GM12878 (cell line): ENCODE results near the gene TAF10. TPM values are rescaled to one million over a fixed set of nuclear protein-coding genes. Genes with fewer than 3 reads are reported as not detected.

Source experiments
- ATAC-seq: fragments of 200-7000 bp; cut with Tn5 transposase; 3 replicates; pipeline ENCODE4 v1.9.1; 2020; ENCODE audit warnings: mild to moderate bottlenecking, moderate library complexity
- BruUV-seq: library from RNA; stranded (reverse); fragments of 400-500 nt; replicated peaks from 2 replicates; lab custom pipeline; 2021; lab: Mats Ljungman, UMichigan
- CTCF ChIA-PET: fragments of 300-600 bp; sonication (Branson Sonifier 250); formaldehyde crosslinking; extraction: SDS; loops from one replicate; lab custom pipeline; 2021; ENCODE audit warnings: inconsistent platforms; lab: Yijun Ruan, JAX
- POLR2A ChIA-PET: fragments of 350-600 bp; formaldehyde crosslinking; extraction: SDS; loops from one replicate; lab custom pipeline; 2021; ENCODE audit warnings: inconsistent platforms; lab: Charles Lee
- RAD21 ChIA-PET: fragments of 300-600 bp; sonication (Branson Sonifier 250); formaldehyde crosslinking; loops from one replicate; lab custom pipeline; 2023; ENCODE audit warnings: antibody characterized with exemption; ENCODE audit not compliant: unreplicated experiment; lab: Charles Lee
- SMC1A ChIA-PET: fragments of 300-600 bp; sonication (Branson Sonifier 250); formaldehyde crosslinking; loops from one replicate; lab custom pipeline; 2023; ENCODE audit not compliant: unreplicated experiment, uncharacterized antibody; lab: Charles Lee
- DNase-seq: peaks from one replicate; pipeline ENCODE4 v3.0.0-alpha.2; 2011; ENCODE audit warnings: low read depth, low spot score
- FAIRE-seq: peaks from 3 replicates; lab custom pipeline; 2011; peaks lifted over from hg19 to GRCh38; lab: Jason Lieb, UNC
- H2AFZ ChIP-seq: 2 replicates; pipeline ENCODE4 v1.6.0; 2011; ENCODE audit warnings: low read depth, low read length, control low read depth; ENCODE audit not compliant: control insufficient read depth
- H3K27ac ChIP-seq: 2 replicates; pipeline ENCODE4 v1.5.1; 2011; ENCODE audit warnings: control low read depth; ENCODE audit not compliant: control insufficient read depth, insufficient read depth
- H3K27me3 ChIP-seq, 2 experiments: replicated peaks in 1 of 2; 2 replicates each; pipeline versions ENCODE4 v1.6.0 to v1.6.1; 2011; ENCODE audit warnings: low read length in 1 of 2; ENCODE audit not compliant: control insufficient read depth in 2 of 2, insufficient read depth in 2 of 2
- H3K36me3 ChIP-seq, 2 experiments: 2 replicates each; pipeline ENCODE4 v1.5.1; 2011; ENCODE audit warnings: low read length in 1 of 2; ENCODE audit not compliant: control insufficient read depth in 2 of 2, insufficient read depth in 2 of 2
- H3K4me1 ChIP-seq: 2 replicates; pipeline ENCODE4 v1.6.1; 2011; ENCODE audit warnings: mild to moderate bottlenecking, low read length, moderate library complexity, mixed read lengths; ENCODE audit not compliant: control insufficient read depth, insufficient read depth
- H3K4me2 ChIP-seq: 2 replicates; pipeline ENCODE4 v1.6.0; 2011; ENCODE audit warnings: control low read depth; ENCODE audit not compliant: control insufficient read depth, insufficient read depth
- H3K4me3 ChIP-seq: fragments of 200-600 bp; sonication (generic); 2 replicates; pipeline ENCODE4 v1.5.1; 2016
- H3K79me2 ChIP-seq: 2 replicates; pipeline ENCODE4 v1.6.0; 2011; ENCODE audit warnings: low read length; ENCODE audit not compliant: control insufficient read depth, insufficient read depth
- H3K9ac ChIP-seq: 2 replicates; pipeline ENCODE4 v1.8.0; 2011; ENCODE audit warnings: low read length, control low read depth, mixed read lengths; ENCODE audit not compliant: control insufficient read depth, insufficient read depth
- H3K9me3 ChIP-seq: replicated peaks from 3 replicates; pipeline ENCODE4 v1.5.1; 2011; ENCODE audit warnings: mild to moderate bottlenecking, low read length; ENCODE audit not compliant: control insufficient read depth, insufficient read depth
- H4K20me1 ChIP-seq: 2 replicates; pipeline ENCODE4 v1.6.0; 2011; ENCODE audit not compliant: control insufficient read depth, insufficient read depth
- BRCA1 ChIP-seq: IDR thresholded peaks from 2 replicates; pipeline ENCODE4 v1.6.1; 2011; ENCODE audit warnings: low read depth, low read length, improper control_type of control experiment
- CBFB ChIP-seq: IDR thresholded peaks from 2 replicates; pipeline ENCODE4 v1.6.1; 2016; ENCODE audit warnings: antibody characterized with exemption, low read depth
- CEBPB ChIP-seq, 2 experiments: fragments of 150-350 bp in 1 of 2; IDR thresholded peaks; 2 replicates each; pipeline ENCODE4 v1.6.1; 2012 to 2014; ENCODE audit warnings: low read depth in 2 of 2, low read length in 2 of 2, borderline replicate concordance in 1 of 2, inconsistent platforms in 1 of 2
- FOXM1 ChIP-seq: IDR thresholded peaks from 2 replicates; pipeline ENCODE4 v1.6.1; 2012; ENCODE audit warnings: low read depth, mild to moderate bottlenecking, inconsistent platforms, low read length, moderate library complexity
- HCFC1 ChIP-seq: fragments of 150-350 bp; IDR thresholded peaks from 2 replicates; pipeline ENCODE4 v1.6.1; 2014; ENCODE audit warnings: low read length
- HDAC2 ChIP-seq: fragments of 200-600 bp; sonication (generic); IDR thresholded peaks from 2 replicates; pipeline ENCODE4 v1.6.1; 2017
- IKZF2 ChIP-seq, 2 experiments: fragments of 450-650 bp; IDR thresholded peaks; 2 replicates each; pipeline ENCODE4 v1.6.1; 2017; ENCODE audit warnings: mild to moderate bottlenecking in 2 of 2, moderate library complexity in 2 of 2
- MAX ChIP-seq: IDR thresholded peaks from 2 replicates; pipeline ENCODE4 v1.6.1; 2012; ENCODE audit warnings: low read depth, low read length, improper control_type of control experiment
- NBN ChIP-seq: fragments of 450-650 bp; IDR thresholded peaks from 2 replicates; pipeline ENCODE4 v1.6.1; 2016
- POLR2AphosphoS5 ChIP-seq: IDR thresholded peaks from 2 replicates; pipeline ENCODE4 v1.6.1; 2011; ENCODE audit warnings: mild to moderate bottlenecking, low read length, inconsistent platforms
- SIX5 ChIP-seq: IDR thresholded peaks from 2 replicates; pipeline ENCODE4 v1.6.1; 2011; ENCODE audit warnings: mild to moderate bottlenecking, low read depth, low read length, moderate library complexity; ENCODE audit not compliant: severe bottlenecking
- SMC3 ChIP-seq: IDR thresholded peaks from 2 replicates; pipeline ENCODE4 v1.6.1; 2011; ENCODE audit warnings: low read length, improper control_type of control experiment, borderline replicate concordance
- SPI1 ChIP-seq: IDR thresholded peaks from 2 replicates; pipeline ENCODE4 v1.6.1; 2011; ENCODE audit warnings: low read depth, mild to moderate bottlenecking, low read length, moderate library complexity, borderline replicate concordance; ENCODE audit not compliant: insufficient read depth
- STAT3 ChIP-seq: IDR thresholded peaks from 2 replicates; pipeline ENCODE4 v1.6.1; 2011; ENCODE audit warnings: low read depth, low read length, improper control_type of control experiment
- WRNIP1 ChIP-seq: IDR thresholded peaks from 2 replicates; pipeline ENCODE4 v1.6.1; 2011; ENCODE audit warnings: low read depth, low read length, improper control_type of control experiment, borderline replicate concordance
- ZNF217 ChIP-seq: fragments of 450-650 bp; IDR thresholded peaks from 2 replicates; pipeline ENCODE4 v1.6.1; 2017; ENCODE audit warnings: antibody characterized with exemption, mild to moderate bottlenecking
- ZZZ3 ChIP-seq: IDR thresholded peaks from 2 replicates; pipeline ENCODE4 v1.6.1; 2011; ENCODE audit warnings: low read depth; ENCODE audit not compliant: control insufficient read depth, insufficient read length
- WGBS: methylation state at CpG from one replicate; pipeline ENCODE4 v1.1.6; 2016; ENCODE audit warnings: low lambda C conversion rate; ENCODE audit not compliant: insufficient replicate concordance, insufficient coverage; ENCODE audit errors: missing lambda C conversion rate; 5-methylcytosine and 5-hydroxymethylcytosine counted together
- in situ Hi-C: fragments of 300-500 bp; cut with MboI; formaldehyde crosslinking; loops from 9 replicates; pipeline ENCODE4 v1.14.3; 2018; ENCODE audit warnings: mixed read lengths
- intact Hi-C: fragments of 100-400 bp; cut with micrococcal nuclease; formaldehyde crosslinking; loops from one replicate; pipeline ENCODE4 v1.14.2; 2022; ENCODE audit not compliant: unreplicated experiment
- polyA plus RNA-seq, 11 experiments: library from polyadenylated mRNA; depleted of rRNA in 4 of 11; unstranded in 6 of 11; stranded (reverse) in 5 of 11; fragments of >200 nt; fragmentation: Nextera tagmentation in 4 of 11; fragmentation: Illumina TruSeq in 1 of 11; extraction: Ambion mirVana in 4 of 11; extraction: Trizol in 1 of 11; gene quantifications; 1 replicate in 1 of 11; 2 replicates in 10 of 11; pipeline versions ENCODE4 v1.2.1 to v1.2.3, GENCODE V29; 2011 to 2016; ENCODE audit warnings: inconsistent platforms in 2 of 11, missing spikeins in 2 of 11, low read depth in 1 of 11
- total RNA-seq, 4 experiments: library from RNA; depleted of rRNA in 3 of 4; stranded (reverse); fragments of >200 nt in 3 of 4; fragmentation: Illumina TruSeq in 1 of 4; extraction: Trizol in 1 of 4; gene quantifications; 2 replicates each; pipeline versions ENCODE4 v1.2.1 to v1.2.3, GENCODE V29; 2013 to 2021

The TAF10 gene
- total and polyA plus RNA-seq, 10 of the 15 experiments (the other 5 are each of a cell fraction or from before 2014, with no cell fraction given), result 26.7 to 251 (median 149) TPM

DNA sequence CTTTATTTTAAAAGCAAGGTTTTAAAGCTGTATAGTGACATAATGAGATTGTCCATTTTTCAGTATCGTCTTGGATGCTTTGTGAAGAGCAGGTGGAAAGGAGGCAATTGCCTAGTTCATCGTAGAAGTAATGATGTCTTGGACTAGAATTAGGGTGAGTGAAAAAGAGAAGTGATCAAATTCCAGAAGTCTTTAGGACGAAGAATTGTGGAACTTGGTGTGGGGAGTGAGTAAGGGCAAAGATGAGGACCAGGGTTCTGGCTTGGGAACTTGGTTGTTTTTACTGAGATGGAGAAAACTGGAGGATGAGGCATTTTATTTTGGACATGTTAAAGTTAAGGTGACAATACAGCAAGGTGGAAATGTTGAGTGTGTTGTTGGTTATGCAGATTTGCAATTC, 7.2 kb downstream of the TAF10 start:
- peak overlapping the region; percentile 78 for H3K4me2 ChIP-seq
- intact Hi-C loops (loop anchor here (1.0 to 10.0 kb wide), 2 partner anchors 79 to 220 kb away; partner anchors contain the start of gene MRPL17), in situ Hi-C loops (loop anchor here (5.0 kb wide), 1 partner anchor 122 kb away; the partner anchor contains the start of genes ARFIP2 and TIMM10B)
- no peak for TF ChIP-seq WRNIP1
- no peak for TF ChIP-seq FOXM1
- no peak for TF ChIP-seq STAT3
- peak; percentile 28; the same call in 1 of the 2 replicates for TF ChIP-seq SPI1
- SMC1A ChIA-PET, result interaction anchor here (0.9 to 6.2 kb wide), 17 partner anchors 8 to 226 kb away, joined by 3 to 57 read pairs (median 4); partner anchors contain the start of genes MRPL17, TAF10 and TPP1
- DNase-seq, result no peak
- H3K79me2 ChIP-seq, result peaks cover 79% of the 10 kb centered on the region
- no peaks in the 10 kb centered on the region for H3K27me3 ChIP-seq
- no peak overlapping the region for H2AFZ ChIP-seq
- H4K20me1 ChIP-seq, result no peaks in the 10 kb centered on the region
- peak overlapping the region; percentile 85 for H3K27ac ChIP-seq
- peaks cover 25% of the 10 kb centered on the region for H3K4me1 ChIP-seq
- POLR2A ChIA-PET, result interaction anchor here (0.5 to 2.3 kb wide), 10 partner anchors 8 to 215 kb away, joined by 3 to 29 read pairs (median 4); partner anchors contain the start of genes ARFIP2, MRPL17, SMPD1 and TAF10
- no peaks in the 10 kb centered on the region for H3K9me3 ChIP-seq
- WGBS, result 0% methylated on average over 3 of the region's 3 CpGs
- H3K4me3 ChIP-seq, result peak overlapping the region; percentile 96
- H3K36me3 ChIP-seq, result peaks cover 21 to 28% of the 10 kb centered on the region in 2 experiments
- RAD21 ChIA-PET, result interaction anchor here (0.8 to 4.8 kb wide), 12 partner anchors 8 to 226 kb away, joined by 3 to 60 read pairs (median 6); partner anchors contain the start of genes MRPL17, TAF10 and TPP1
- ATAC-seq, result no peak
- no TSS peak for BruUV-seq
- FAIRE-seq, result no peak
- CTCF ChIA-PET, result interaction anchor here (0.8 to 2.3 kb wide), 19 partner anchors 8 to 226 kb away, joined by 3 to 48 read pairs (median 5); partner anchors contain the start of genes MRPL17 and TPP1
- peak overlapping the region; percentile 91 for H3K9ac ChIP-seq

GRCh38 chr11:6604081-6604626, 7.9 kb downstream of the TAF10 start:
- peak overlapping the region; percentile 85 for H3K27ac ChIP-seq
- BruUV-seq, result no TSS peak
- ChIA-PET SMC1A (interaction anchor here (0.6 to 6.2 kb wide), 19 partner anchors 8 to 225 kb away, joined by 3 to 57 read pairs (median 4); partner anchors contain the start of genes MRPL17, TAF10 and TPP1), RAD21 (interaction anchor here (0.6 to 4.8 kb wide), 13 partner anchors 8 to 322 kb away, joined by 3 to 60 read pairs (median 4); partner anchors contain the start of genes MRPL17, TAF10, TPP1 and ZNF215), POLR2A (interaction anchor here (0.9 to 2.3 kb wide), 9 partner anchors 8 to 214 kb away, joined by 3 to 29 read pairs (median 5); partner anchors contain the start of genes ARFIP2, MRPL17, SMPD1 and TAF10), CTCF (interaction anchor here (0.6 to 2.3 kb wide), 23 partner anchors 9 to 225 kb away, joined by 3 to 48 read pairs (median 5); partner anchors contain the start of genes MRPL17 and TPP1)
- no peaks in the 10 kb centered on the region for H4K20me1 ChIP-seq
- intact Hi-C loops (loop anchor here (1.0 to 10.0 kb wide), 2 partner anchors 79 to 219 kb away; partner anchors contain the start of gene MRPL17), in situ Hi-C loops (no loop called here)
- no peaks in the 10 kb centered on the region for H3K9me3 ChIP-seq
- no peak for DNase-seq
- ATAC-seq, result peak; percentile 71
- H3K4me1 ChIP-seq, result peaks cover 25% of the 10 kb centered on the region
- WGBS, result 1% methylated on average over 20 of the region's 20 CpGs
- H3K36me3 ChIP-seq, result peaks cover 15 to 26% of the 10 kb centered on the region in 2 experiments
- FAIRE-seq, result peak; percentile 85
- H3K9ac ChIP-seq, result peak overlapping the region; percentile 91
- no peaks in the 10 kb centered on the region for H3K27me3 ChIP-seq
- H3K4me2 ChIP-seq, result peak overlapping the region; percentile 78
- peak overlapping the region; percentile 96 for H3K4me3 ChIP-seq
- peak overlapping the region; percentile 85 for H2AFZ ChIP-seq
- peaks cover 82% of the 10 kb centered on the region for H3K79me2 ChIP-seq
- TF ChIP-seq NBN (no peak), MAX (no peak; the same call in 1 of the 2 replicates), HDAC2 (no peak), SIX5 (no peak), IKZF2 (IDR thresholded peaks at IDR 0.05) (peak in 1 of 2 experiments; percentile 36; a peak in 2 of 4 replicates), POLR2AphosphoS5 (peak; percentile 62; the same call in 1 of the 2 replicates), CEBPB (IDR thresholded peaks at IDR 0.05; ENCODE audit: borderline replicate concordance in 1 of 2, low read depth in 2 of 2, low read length in 2 of 2) (no peak), SMC3 (peak; percentile 26; the same call in 1 of the 2 replicates), HCFC1 (no peak), ZZZ3 (no peak), CBFB (0 out of 2 replicates have a peak, but pooled peaks have one; percentile 7), ZNF217 (no peak), BRCA1 (no peak)
